Natural killer cell (primary cell): Measurements from ENCODE around the gene SOAT2. TPM values are rescaled to one million over a fixed set of nuclear protein-coding genes. Genes with fewer than 3 reads are reported as not detected.

Experiments used
- ATAC-seq, 3 donors: fragments of 150-1000 bp in 2 of 3; fragments of 200-7000 bp in 1 of 3; cut with Tn5 transposase; 1 replicate in 1 of 3; 2 replicates in 2 of 3; pipeline ENCODE4 v1.10.0; 2021; ENCODE audit warnings: mild to moderate bottlenecking in 2 of 3, moderate library complexity in 2 of 3
- DNase-seq, 2 donors: peaks; one replicate each; pipeline versions ENCODE4 v3.0.0 to v3.0.0-alpha.2; 2013 to 2021; ENCODE audit warnings: mixed read lengths in 1 of 2
- H3K27ac ChIP-seq: one replicate; pipeline ENCODE4 v1.5.1; 2013; ENCODE audit warnings: mild to moderate bottlenecking, low read length
- H3K27me3 ChIP-seq: one replicate; pipeline ENCODE4 v1.6.1; 2013; ENCODE audit warnings: low read length; ENCODE audit not compliant: control insufficient read depth, insufficient read depth
- H3K36me3 ChIP-seq: one replicate; pipeline ENCODE4 v1.6.1; 2013; ENCODE audit warnings: low read length; ENCODE audit not compliant: control insufficient read depth, insufficient read depth
- H3K4me1 ChIP-seq: one replicate; pipeline ENCODE4 v1.6.1; 2013; ENCODE audit warnings: low read length; ENCODE audit not compliant: control insufficient read depth, insufficient read depth
- H3K4me3 ChIP-seq: one replicate; pipeline ENCODE4 v1.5.1; 2013; ENCODE audit warnings: low read length
- H3K9me3 ChIP-seq: one replicate; pipeline ENCODE4 v1.6.1; 2013; ENCODE audit warnings: low read length; ENCODE audit not compliant: control insufficient read depth, insufficient read depth
- H3K27ac Mint-ChIP-seq, 2 donors: one replicate each; pipeline ENCODE4 v1.8.0; 2022; ENCODE audit warnings: mild to moderate bottlenecking in 2 of 2, mixed read lengths in 2 of 2, moderate library complexity in 1 of 2
- H3K27me3 Mint-ChIP-seq, 2 donors: one replicate each; pipeline ENCODE4 v1.8.0; 2022; ENCODE audit warnings: low read depth in 2 of 2, mixed read lengths in 2 of 2
- H3K36me3 Mint-ChIP-seq: one replicate; pipeline ENCODE4 v1.8.0; 2022; ENCODE audit warnings: mixed read lengths
- H3K4me1 Mint-ChIP-seq, 2 donors: one replicate each; pipeline ENCODE4 v1.8.0; 2022; ENCODE audit warnings: mixed read lengths in 2 of 2
- H3K4me3 Mint-ChIP-seq: one replicate; pipeline ENCODE4 v1.8.0; 2022; ENCODE audit warnings: mild to moderate bottlenecking, moderate library complexity, mixed read lengths
- H3K9me3 Mint-ChIP-seq, 2 donors: one replicate each; pipeline ENCODE4 v1.8.0; 2022; ENCODE audit warnings: mixed read lengths in 2 of 2
- CTCF ChIP-seq: fragments of 200-600 bp; IDR thresholded peaks from one replicate; pipeline ENCODE4 v1.8.0; 2022; ENCODE audit warnings: antibody characterized with exemption
- WGBS: methylation state at CpG from one replicate; pipeline ENCODE4 v1.1.7; 2013; ENCODE audit warnings: missing lambda C conversion rate; ENCODE audit not compliant: insufficient coverage; 5-methylcytosine and 5-hydroxymethylcytosine counted together
- intact Hi-C: fragments of 100-400 bp; cut with micrococcal nuclease; formaldehyde crosslinking; loops from one replicate; pipeline ENCODE4 v1.14.2; 2022
- total RNA-seq, 4 donors: library from RNA; stranded (reverse); fragments of 120-200 nt in 1 of 4; gene quantifications; one replicate each; pipeline versions ENCODE4 v1.2.3 to v1.2.4, GENCODE V29; 2013 to 2022

SOAT2 gene
- total RNA-seq, 3 donors from 2014 or later (not counting 1 experiment from before 2014, with no cell fraction given) = not detected

GRCh38 chr12:53096089-53096741, 7.1 kb upstream of the SOAT2 start:
- Mint-ChIP-seq H3K27me3 (peaks cover 0 to 14% of the 10 kb centered on the region in 2 donors), H3K27ac (no peak overlapping the region), H3K36me3 (no peaks in the 10 kb centered on the region), H3K4me1 (peaks cover 14 to 29% of the 10 kb centered on the region in 2 donors), H3K4me3 (no peak overlapping the region), H3K9me3 (no peaks in the 10 kb centered on the region)
- H3K36me3 ChIP-seq = no peaks in the 10 kb centered on the region
- H3K27ac ChIP-seq = no peak overlapping the region
- peaks cover 3% of the 10 kb centered on the region for H3K27me3 ChIP-seq
- TF ChIP-seq CTCF = no peak
- no peak overlapping the region for H3K4me3 ChIP-seq
- 96% methylated on average over 11 of the region's 11 CpGs for WGBS
- H3K9me3 ChIP-seq = no peaks in the 10 kb centered on the region
- ATAC-seq = no peak
- intact Hi-C loops = no loop called here
- DNase-seq = no peak
- H3K4me1 ChIP-seq = peaks cover 32% of the 10 kb centered on the region

- peak overlapping the region in 1 of 2 donors; percentile 49 for H3K27ac Mint-ChIP-seq
- no peaks in the 10 kb centered on the region for H3K9me3 ChIP-seq
- TF ChIP-seq CTCF = no peak
- H3K27ac ChIP-seq = no peak overlapping the region
- intact Hi-C loops = no loop called here
- no peaks in the 10 kb centered on the region for H3K9me3 Mint-ChIP-seq
- no peaks in the 10 kb centered on the region for H3K36me3 Mint-ChIP-seq
- WGBS = 77% methylated on average over 8 of the region's 9 CpGs
- peaks cover 14 to 29% of the 10 kb centered on the region in 2 donors for H3K4me1 Mint-ChIP-seq
- peaks cover 3% of the 10 kb centered on the region for H3K27me3 ChIP-seq
- no peak overlapping the region for H3K4me3 ChIP-seq
- H3K4me3 Mint-ChIP-seq = peak overlapping the region; percentile 89
- H3K36me3 ChIP-seq = no peaks in the 10 kb centered on the region
- ATAC-seq (no peak), DNase-seq (no peak)
- peaks cover 32% of the 10 kb centered on the region for H3K4me1 ChIP-seq
- H3K27me3 Mint-ChIP-seq = peaks cover 0 to 12% of the 10 kb centered on the region in 2 donors
Observed at GRCh38 chr12:53096759-53097158, 6.5 kb upstream of the SOAT2 start.

- H3K4me1 Mint-ChIP-seq = peaks cover 14 to 29% of the 10 kb centered on the region in 2 donors
- Histone ChIP-seq H3K27ac (no peak overlapping the region), H3K27me3 (peaks cover 3% of the 10 kb centered on the region), H3K9me3 (no peaks in the 10 kb centered on the region), H3K36me3 (no peaks in the 10 kb centered on the region), H3K4me1 (peaks cover 37% of the 10 kb centered on the region), H3K4me3 (peak overlapping the region; percentile 43)
- peak overlapping the region in 1 of 2 donors; percentile 49 for H3K27ac Mint-ChIP-seq
- peak overlapping the region; percentile 89 for H3K4me3 Mint-ChIP-seq
- no peaks in the 10 kb centered on the region for H3K9me3 Mint-ChIP-seq
- intact Hi-C loops = no loop called here
- no peak for DNase-seq
- WGBS = 14% methylated on average over 9 of the region's 9 CpGs
- H3K27me3 Mint-ChIP-seq = peaks cover 0 to 9% of the 10 kb centered on the region in 2 donors
- no peak for ATAC-seq
- H3K36me3 Mint-ChIP-seq = no peaks in the 10 kb centered on the region
- TF ChIP-seq CTCF = no peak
Observed at GRCh38 chr12:53097207-53097563, 6.1 kb upstream of the SOAT2 start.
